HG02943 (cell line): Measurements from ENCODE around the gene ITGA6.

Source experiments
- ATAC-seq: cut with Tn5 transposase; IDR thresholded peaks from one replicate; pipeline ENCODE4 v1.9.1; 2021; ENCODE audit warnings: mild to moderate bottlenecking, low read depth, moderate library complexity; ENCODE audit not compliant: unreplicated experiment

Gene ITGA6

DNA sequence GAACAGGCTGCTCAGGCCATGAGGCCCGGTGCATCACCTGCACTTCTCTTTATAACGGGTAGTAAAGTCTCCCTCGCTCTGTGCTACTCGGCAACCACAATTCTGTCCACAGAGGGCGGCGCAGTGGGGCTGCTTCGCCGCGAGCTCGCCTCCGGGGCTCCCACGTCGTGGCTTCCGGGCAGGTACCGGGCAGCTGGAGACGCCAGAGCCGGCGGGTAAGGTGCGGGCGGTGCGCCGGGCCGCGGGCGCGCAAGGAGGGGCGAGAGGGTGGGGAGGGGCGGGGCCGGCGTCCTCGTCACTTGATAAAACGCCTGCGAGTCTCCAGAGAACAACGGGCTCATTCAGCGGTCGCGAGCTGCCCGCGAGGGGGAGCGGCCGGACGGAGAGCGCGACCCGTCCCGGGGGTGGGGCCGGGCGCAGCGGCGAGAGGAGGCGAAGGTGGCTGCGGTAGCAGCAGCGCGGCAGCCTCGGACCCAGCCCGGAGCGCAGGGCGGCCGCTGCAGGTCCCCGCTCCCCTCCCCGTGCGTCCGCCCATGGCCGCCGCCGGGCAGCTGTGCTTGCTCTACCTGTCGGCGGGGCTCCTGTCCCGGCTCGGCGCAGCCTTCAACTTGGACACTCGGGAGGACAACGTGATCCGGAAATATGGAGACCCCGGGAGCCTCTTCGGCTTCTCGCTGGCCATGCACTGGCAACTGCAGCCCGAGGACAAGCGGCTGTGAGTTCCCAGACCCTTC, at the start of gene ITGA6:
ITGA6 (plus strand) TSS at position 331 of the 734 bp plus-strand sequence.
- ATAC-seq = no peak

DNA sequence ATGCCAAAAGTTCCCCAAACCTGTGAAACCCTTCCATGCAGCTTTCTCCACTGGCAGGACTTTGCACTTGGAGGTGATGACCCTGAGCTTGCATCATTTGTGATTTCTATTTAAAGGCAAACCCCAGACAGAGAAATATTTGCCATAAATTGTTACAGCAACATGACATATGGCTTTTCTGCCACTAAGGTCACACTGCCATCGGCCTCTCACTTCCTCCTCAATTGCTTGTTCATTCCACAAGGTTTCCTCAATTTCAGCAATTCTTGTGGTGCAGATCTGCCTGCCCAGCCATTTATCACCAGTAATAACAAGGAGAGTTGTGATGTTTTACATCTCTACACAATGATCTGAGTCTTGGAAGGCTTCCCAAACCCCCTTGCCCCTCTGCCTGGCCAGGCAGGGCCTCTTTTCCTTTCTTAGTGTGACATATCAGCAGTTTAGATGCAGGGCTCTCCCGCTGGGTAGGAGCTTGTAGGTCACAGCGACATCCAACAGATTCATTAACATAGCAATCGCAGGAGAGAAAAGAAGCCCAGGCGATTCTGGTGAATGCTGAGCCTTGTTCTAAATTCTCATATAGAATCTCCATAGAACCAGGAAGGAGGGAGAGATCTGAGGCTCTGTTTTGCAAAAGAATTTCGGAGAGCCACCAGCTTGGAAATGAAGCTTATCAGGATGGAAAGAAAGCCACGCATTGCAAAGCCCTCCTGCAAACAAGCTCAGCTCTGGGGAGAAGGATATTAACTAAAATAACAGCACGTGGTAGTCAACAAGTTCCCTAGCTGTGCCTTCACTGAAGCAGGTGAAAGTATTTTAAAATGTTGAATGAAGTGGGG, 46.7 kb upstream of the ITGA6 start:
- no peak for ATAC-seq

DNA sequence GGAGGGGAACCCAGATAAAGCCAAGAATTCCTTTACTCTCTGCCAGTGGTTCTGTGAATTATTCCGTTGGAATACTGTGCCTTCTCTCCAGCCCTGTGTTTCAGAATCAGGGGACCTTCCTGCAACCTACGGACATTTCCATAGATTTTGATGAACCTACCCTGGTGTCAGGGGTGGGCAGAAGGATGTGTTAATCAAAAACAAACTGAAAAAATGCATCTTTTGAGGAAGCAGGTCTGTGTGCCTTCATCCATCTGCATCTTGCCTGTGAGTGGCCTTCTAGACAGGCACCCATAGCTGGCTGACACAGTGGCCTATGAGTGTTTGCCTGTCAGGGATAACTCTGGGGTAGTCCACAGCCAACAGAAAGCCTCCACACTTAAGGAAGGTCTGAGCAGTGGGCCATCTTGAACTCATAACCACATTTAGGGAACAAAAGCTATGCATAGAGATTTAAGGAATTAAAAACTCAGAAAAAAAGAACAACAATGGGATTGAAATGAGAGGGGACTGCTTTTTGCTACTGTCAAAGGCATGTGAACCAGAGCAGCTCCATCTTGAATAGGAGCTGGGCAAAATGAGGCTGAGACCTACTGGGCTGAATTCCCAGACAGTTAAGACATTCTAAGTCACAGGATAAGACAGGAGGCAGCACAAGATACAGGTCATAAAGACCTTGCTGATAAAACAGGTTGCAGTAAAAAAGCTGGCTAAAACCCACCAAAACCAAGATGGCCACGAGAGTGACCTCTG, 45.9 kb upstream of the ITGA6 start:
- ATAC-seq = no peak

DNA sequence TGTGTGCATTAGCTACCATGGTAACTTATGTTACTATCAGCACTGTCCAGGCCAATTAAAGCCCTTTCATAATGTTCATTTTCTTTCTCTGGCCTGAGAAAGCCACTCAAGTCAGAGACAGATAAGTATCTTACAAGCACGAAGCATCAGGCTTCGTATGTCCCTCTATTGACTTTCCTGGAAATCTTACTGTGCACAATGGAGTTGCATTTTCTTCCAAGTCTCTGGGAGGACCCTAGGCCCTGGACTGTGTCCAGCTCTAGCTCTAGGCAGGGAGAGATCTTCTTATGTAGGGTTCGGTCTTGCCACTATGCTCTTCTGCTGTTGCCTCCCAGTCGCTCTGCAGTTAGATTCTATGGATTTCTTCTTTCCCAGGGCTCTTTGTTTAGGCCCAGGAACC, 40.0 kb upstream of the ITGA6 start:
- ATAC-seq = no peak

DNA sequence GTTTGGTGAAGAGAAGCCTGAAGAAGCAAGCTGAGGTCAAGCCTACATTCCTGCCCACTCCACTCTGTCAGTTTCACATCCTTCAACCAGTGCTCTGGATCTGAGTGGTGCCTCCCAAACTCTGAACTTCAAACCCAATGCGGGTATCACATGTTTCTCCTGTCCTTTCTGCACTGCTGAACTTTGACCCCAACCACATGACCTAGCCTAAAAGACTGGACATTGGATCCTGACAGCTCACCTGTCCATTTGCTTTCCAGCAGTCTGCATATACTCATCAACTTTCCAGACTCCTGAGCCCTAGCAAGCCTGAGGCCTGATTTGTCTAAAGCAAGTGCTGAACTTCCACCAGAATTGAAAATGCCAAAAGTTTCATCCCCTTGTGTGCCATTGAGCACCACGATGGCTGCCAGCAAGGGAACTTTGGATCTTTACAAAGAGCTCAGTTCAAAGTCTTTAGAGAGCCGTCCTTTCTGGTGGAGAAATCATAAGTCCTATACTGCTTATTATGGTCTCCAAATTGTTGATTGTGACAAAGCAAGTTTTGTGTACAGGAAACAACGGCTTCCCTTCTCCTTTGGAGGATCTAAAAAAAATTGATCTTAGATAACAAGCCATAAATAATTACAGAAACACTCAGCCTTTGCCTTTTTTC, 37.6 kb upstream of the ITGA6 start:
- ATAC-seq = no peak

DNA sequence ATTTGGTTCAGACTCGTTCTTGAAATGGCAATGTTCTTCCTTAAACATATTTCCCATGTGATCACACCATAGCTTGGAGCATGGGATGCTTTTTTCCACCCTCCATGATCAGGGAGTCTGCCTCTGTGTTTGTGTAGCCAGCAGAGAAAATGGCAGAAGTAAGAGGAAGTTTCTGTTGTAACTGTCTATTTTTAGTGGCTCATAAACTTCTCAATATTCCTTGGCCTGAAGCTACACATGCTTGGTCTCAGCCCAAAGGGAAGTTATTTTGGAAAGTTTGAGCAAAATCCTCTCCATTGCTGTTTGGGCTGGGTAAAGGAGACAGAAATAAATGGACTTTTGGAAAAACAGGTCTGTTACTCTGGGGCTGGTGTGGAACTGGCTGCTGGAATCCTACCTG, 33.4 kb upstream of the ITGA6 start:
- no peak for ATAC-seq

DNA sequence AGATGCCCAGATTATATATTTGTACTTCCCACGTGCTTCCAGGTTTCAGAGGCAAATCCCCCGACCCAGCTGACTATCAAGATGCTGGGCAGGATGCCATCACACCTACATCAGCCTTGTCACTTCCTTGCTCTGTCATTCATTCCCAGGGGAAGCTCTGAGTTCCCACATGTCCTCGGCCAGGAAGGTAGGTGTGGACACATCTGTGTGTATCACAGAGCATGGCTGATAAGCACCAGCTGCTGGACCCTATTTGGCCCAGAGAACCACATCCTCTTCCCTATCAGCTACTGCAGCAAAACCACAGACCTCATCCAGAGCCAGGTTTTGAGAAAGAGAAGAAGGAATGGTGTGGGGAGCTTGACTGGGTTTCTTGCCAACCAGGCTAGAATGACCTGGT, 31.9 kb upstream of the ITGA6 start:
- ATAC-seq = no peak

DNA sequence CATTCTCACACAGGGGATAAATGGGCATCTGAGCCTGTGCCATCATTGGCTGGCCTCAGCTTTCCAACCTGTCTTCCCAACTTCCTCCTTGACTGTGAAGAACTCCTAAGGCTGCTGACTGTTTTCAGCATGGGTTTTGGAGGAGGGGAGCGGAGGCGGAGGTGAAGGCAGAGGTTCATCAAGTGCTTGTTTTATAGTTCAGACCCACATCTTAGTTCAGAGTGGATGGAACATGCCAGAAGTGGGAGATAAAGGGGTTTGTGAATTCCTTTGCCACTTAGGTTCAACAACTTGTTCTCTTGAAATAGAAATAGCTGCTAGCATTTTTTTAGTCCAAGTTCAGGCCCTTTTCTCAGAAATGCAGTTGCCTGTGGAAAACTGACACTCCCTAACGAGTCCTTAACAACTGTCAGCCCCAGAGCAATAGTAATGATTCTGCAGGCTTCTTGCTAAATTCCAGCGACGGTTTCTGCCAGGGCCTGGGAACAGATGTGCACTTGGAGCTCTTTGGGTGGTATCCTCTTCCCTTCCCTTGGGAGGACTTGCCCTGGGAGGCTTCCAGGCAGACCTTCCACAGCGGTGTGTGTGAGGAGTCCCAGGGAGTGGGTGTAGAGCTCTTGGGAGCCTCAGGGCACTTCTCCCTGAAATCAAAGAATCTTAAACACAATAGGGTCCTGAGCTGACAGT, 30.1 kb upstream of the ITGA6 start:
- no peak for ATAC-seq

DNA sequence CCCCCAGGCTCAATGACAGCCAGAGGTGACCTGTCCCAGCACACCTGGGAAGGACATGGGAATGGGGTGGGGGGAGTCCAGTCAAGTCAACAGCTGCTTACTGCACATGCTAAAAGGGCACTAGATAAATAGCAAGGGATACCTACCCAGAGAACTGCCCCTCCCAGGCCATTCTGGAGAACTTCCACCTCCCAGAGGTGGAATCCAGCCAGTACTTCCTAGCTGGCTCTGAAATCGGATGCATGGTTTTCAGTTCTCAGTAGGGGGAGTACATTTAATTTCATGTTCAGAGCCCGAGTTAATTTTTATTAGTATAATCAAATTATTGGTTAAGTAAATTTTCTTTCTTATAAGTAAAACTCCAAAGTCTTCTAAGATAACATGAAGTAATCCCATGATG, 28.9 kb upstream of the ITGA6 start:
- no peak for ATAC-seq

DNA sequence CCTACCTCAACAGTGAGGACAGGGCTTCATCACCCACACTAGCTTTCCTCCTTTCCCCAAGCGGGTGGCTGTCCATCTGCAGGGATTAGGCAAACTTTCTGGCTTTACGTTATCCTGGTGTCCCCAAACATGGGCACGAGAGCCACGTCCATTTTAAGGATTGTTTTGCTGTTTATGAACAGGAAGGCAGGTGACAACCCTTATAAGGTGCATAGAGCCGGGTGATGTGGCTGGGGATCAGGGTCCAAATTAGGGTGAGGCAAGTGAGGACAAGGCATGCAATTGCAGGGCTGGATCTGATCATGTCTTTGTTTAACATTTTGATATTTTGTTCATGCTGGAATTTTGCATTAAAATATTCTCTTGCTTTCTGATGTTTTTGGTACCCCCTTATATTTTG, 27.6 kb upstream of the ITGA6 start:
- ATAC-seq = no peak

DNA sequence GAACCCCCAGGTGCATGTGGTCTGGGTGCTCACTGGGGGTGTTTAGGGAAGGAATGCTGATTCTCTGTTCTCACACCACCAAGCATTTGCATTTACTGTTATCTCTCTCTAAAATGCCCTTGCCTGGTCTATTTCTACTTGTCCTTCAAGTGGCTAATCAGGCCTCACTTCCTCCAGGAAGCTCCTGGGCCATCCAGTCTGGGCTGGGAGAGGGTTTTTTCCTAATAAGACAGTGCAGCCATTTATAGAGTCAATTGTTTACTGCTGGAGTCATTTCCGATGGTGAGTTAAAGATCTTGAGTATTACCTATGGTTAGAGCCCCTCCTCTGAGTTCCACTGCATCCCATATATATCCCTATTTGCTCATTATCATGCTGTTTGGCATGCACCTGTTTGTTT, 25.2 kb upstream of the ITGA6 start:
- no peak for ATAC-seq

DNA sequence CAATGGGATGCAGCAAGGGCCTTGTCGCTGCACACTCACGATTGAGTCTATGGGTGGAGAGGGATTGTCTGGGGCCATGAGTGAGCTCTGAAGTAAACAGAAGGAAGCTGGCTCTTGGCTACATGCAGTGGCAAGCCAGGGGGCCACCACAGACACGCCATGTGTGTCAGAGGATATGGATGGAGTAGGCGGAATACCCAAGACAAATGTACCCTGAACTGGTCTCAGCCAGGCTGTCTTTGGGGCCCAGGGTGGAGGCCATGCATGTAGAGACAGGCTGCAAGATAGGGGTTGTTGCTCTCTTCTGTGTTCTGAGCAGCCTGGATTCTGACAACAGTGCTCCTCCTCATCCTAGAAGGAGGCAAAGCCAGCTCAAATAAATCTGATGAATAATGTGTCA, 24.0 kb upstream of the ITGA6 start:
- ATAC-seq = no peak

DNA sequence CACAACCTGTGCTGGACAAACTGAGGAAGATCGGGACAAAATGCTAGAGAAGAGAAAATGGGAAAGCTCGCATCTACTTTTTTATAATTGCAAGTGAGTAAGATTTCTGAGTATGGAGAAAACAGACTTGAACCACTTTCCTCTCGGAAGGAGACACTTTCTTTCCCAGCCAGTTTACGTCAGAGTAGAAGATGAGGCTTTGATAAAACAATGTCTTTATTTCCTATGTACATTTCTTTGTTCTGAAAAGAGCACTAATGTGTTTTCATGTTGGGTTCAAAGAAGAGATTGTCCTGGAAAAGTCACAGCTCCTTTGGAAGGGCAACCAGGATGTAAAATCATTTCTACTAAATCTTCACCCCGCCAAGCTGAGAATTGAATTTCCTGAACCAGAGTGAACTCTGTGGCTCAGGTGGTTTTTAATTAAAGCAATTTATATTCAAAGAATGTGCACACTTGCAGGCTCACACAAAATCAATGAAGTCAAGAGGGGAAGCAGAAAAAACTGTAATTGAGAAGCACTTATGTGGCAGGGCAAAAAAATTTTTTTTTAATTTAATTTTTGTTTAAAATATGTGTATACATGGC, 23.4 kb upstream of the ITGA6 start:
- ATAC-seq = no peak

DNA sequence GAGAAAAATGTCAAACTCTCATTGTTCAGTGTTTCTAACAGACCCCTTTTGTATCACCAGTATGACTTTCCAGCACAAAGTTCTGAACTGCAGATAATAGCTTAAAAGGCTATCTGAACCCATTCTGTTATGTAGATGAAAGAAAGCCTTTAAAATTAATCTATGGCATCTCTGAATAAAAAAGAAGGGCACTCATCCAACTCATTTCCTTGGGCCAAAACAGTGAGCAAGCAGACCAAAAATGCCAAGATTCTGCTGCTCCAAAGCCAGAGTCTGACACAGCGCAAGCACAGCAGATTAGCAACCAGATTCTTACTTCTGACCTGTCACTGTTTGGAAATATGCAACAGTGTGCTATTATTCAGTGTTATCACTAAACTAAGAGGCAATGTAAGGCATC, 22.6 kb upstream of the ITGA6 start:
- ATAC-seq = no peak

DNA sequence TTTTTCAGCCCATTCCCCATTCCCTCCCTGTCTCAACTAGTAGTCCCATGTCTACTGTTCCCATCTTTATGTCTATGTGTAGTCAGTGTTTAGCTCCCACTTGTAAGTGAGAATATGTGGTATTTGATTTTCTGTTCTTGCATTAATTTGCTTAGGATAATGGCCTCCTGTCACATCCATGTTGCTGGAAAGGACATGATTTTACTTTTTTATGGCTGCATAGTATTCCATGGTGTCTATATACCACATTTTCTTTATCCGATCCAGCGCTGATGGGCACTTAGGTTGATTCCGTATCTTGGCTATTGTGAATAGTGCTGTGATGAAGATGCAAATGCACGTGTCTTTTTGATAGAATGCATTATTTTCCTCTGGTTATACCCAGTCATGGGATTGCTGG, 21.7 kb upstream of the ITGA6 start:
- ATAC-seq = no peak

DNA sequence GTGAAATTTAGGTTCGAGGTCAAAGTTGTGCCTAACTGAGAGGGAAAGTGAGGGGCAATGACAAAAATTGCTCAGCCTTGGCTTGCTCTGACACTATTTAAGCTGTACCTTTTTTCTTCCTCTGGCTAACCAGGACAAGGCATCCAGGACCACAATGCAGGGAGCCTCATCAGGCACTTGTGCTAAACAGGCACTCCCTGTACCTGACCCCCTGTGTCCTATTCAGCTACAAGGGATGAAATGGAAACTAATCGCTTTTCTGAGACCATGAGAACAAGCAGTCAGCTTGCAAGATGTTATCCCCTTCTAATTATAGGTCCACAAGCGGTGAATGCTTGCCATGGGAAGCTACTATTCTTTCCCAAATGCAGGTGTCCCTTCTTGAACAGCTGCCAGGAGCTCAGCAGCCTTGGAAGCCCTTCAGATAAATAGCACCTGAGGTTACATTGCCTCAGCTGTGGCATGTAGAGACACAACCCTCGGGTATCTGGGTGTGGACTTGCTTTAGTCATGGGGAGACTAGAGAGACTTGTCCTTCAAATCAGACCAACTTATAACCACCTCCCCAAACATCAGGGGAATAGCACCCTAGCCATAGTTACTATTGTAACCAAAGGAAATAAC, 19.1 kb upstream of the ITGA6 start:
- no peak for ATAC-seq

DNA sequence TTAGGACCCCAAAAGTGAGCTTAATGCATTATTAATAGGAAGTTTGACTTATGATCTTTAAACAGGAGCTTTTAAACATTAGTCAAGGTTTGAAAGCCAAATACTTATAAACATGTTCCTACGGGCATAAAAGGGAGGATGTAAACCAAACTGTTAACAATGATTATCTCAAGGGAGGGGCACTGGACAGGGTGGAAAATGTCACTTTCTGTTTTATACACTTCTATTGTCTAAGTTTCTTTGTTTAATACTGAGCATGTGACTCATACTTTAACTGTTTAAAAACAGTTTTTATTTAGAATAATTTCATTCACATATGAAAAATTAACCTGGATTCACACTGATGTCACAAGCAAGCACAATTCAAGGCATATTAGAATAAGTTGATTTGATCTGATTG, 18.3 kb upstream of the ITGA6 start:
- ATAC-seq = no peak

DNA sequence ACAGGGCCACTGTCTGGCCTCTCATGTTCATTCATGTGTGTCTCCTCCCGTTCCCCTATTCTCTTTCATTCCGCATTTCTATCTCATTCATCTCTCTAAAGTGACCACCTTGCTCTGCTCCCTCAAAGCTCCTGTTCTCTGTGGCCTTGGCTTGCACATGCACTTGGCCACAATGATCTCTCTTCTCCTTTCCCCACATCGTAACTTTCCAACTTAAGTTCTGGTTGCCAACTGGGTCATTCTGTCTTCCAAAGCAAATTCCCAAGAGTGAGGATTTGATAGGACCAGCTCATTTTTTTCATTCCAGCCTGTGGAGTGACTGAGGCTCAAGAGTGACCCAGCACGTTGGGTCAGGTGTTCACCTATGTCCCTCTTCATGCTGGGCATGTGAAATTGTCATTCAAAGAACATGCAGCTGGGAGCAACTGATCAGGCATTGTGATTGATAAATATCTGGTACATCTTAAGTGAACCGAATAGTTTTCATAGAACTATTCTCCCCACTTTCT, 14.3 kb upstream of the ITGA6 start:
- ATAC-seq = no peak

DNA sequence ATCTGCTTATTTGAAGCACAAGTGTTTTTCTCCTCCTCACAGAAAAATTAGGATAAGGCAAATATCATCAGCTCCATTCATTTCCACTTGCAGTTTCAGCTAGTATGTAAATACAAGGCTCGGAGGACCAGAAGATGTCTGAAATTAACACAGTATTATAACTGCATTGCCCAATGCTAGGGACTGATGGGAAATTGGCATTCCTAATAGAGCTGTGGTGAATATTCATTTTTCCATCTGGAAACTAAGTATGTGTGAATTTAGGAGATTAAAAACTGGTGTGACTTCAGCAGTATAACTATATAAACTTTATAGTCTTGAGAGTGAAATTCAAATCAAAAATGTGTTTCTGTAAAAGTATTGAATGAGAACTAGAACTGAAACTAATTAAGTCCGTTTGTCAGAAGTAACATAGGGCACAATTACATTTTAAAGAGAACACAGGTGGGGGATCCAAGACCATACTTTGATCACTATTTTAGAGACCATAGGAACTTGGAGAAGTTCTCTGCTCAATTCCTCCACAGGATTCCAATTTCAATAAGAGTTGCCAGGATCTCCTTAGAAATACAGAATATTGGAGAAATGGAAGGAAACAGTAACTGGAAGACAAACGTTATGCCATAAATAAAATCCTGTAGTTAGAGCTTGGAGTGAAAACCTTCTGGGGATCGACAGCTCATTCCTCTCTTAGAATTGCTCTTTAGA, 12.1 kb upstream of the ITGA6 start:
- no peak for ATAC-seq
